Fibroblast of skin of abdomen (primary cell): ENCODE data around the gene BEND2.

ENCODE experiments used
- DNase-seq: peaks from one replicate; pipeline ENCODE4 v3.0.0-alpha.2; 2013

Gene BEND2

GRCh38 chrX:18136816-18137215 is 83.9 kb downstream of the BEND2 start:
- no peak for DNase-seq

GRCh38 chrX:18133605-18134004 is 87.1 kb downstream of the BEND2 start:
- DNase-seq = no peak

GRCh38 chrX:18129690-18130089 is 91.0 kb downstream of the BEND2 start:
- DNase-seq = no peak

- DNase-seq = no peak
Measured at GRCh38 chrX:18126971-18127370, 93.7 kb downstream of the BEND2 start.

GRCh38 chrX:18119856-18120255 is 100.8 kb downstream of the BEND2 start:
- DNase-seq = no peak
